Caco-2 (cell line): Measurements from ENCODE around the gene SLC13A4. TPM values are rescaled to one million over a fixed set of nuclear protein-coding genes. Genes with fewer than 3 reads are reported as not detected.

ENCODE experiments used
- BruUV-seq: library from RNA; stranded (reverse); fragments of 400-500 nt; replicated peaks from 2 replicates; lab custom pipeline; 2021; lab: Mats Ljungman, UMichigan
- CTCF ChIA-PET: fragments of 300-600 bp; sonication (Branson Sonifier 250); formaldehyde crosslinking; loops from one replicate; lab custom pipeline; 2022; ENCODE audit warnings: antibody characterized with exemption; lab: Charles Lee
- POLR2A ChIA-PET: fragments of 300-600 bp; sonication (Branson Sonifier 250); formaldehyde crosslinking; loops from one replicate; lab custom pipeline; 2022; ENCODE audit warnings: antibody characterized with exemption; lab: Charles Lee
- DNase-seq, 2 experiments: peaks; one replicate each; pipeline versions ENCODE4 v3.0.0 to v3.0.0-alpha.2; 2020 to 2022
- H3K27me3 ChIP-seq: replicated peaks from 2 replicates; pipeline ENCODE4 v1.6.0; 2011; ENCODE audit warnings: low read length; ENCODE audit not compliant: control insufficient read depth, insufficient read depth
- H3K36me3 ChIP-seq: 2 replicates; pipeline ENCODE4 v1.5.1; 2011; ENCODE audit warnings: low read length; ENCODE audit not compliant: control insufficient read depth, insufficient read depth
- H3K4me1 ChIP-seq: fragments of 250-450 bp; sonication (Bioruptor Pico); 2 replicates; pipeline ENCODE4 v1.5.1; 2020; ENCODE audit warnings: mild to moderate bottlenecking
- H3K4me3 ChIP-seq: 2 replicates; pipeline ENCODE4 v1.5.1; 2011; ENCODE audit warnings: low read depth, mild to moderate bottlenecking, control low read depth, low read length
- H3K9me3 ChIP-seq: fragments of 250-450 bp; sonication (Bioruptor Pico); 2 replicates; pipeline ENCODE4 v1.5.1; 2020; ENCODE audit warnings: mild to moderate bottlenecking, moderate library complexity
- H3K27ac Mint-ChIP-seq: one replicate; pipeline ENCODE4 v1.8.0; 2022; ENCODE audit warnings: mixed read lengths; ENCODE audit not compliant: unreplicated experiment
- H3K27me3 Mint-ChIP-seq: one replicate; pipeline ENCODE4 v1.8.0; 2022; ENCODE audit warnings: mixed read lengths; ENCODE audit not compliant: insufficient read depth, unreplicated experiment
- H3K36me3 Mint-ChIP-seq: one replicate; pipeline ENCODE4 v1.8.0; 2022; ENCODE audit warnings: mild to moderate bottlenecking, mixed read lengths; ENCODE audit not compliant: insufficient read depth, unreplicated experiment
- H3K4me1 Mint-ChIP-seq: one replicate; pipeline ENCODE4 v1.8.0; 2022; ENCODE audit warnings: low read depth, mixed read lengths; ENCODE audit not compliant: unreplicated experiment
- H3K4me3 Mint-ChIP-seq: one replicate; pipeline ENCODE4 v1.8.0; 2022; ENCODE audit warnings: mild to moderate bottlenecking, moderate library complexity, mixed read lengths; ENCODE audit not compliant: unreplicated experiment
- H3K9me3 Mint-ChIP-seq: one replicate; pipeline ENCODE4 v1.8.0; 2022; ENCODE audit warnings: mixed read lengths; ENCODE audit not compliant: unreplicated experiment
- intact Hi-C: fragments of 100-400 bp; cut with micrococcal nuclease; formaldehyde crosslinking; loops from one replicate; pipeline ENCODE4 v1.10.0; 2022; ENCODE audit not compliant: unreplicated experiment
- total RNA-seq: library from RNA; stranded (reverse); gene quantifications from 2 replicates; pipeline ENCODE4 v1.2.3, GENCODE V29; 2022
- TF ChIP-seq, protein P1 (sequence below), 2 experiments: fragments of 200-600 bp in 1 of 2; IDR thresholded peaks; 1 replicate in 1 of 2; 2 replicates in 1 of 2; pipeline versions ENCODE4 v1.5.1 to v1.8.0; 2011 to 2022; ENCODE audit warnings: antibody characterized with exemption in 1 of 2, control low read depth in 1 of 2, inconsistent platforms in 1 of 2, low read depth in 1 of 2, low read length in 1 of 2, mild to moderate bottlenecking in 1 of 2, moderate library complexity in 1 of 2; ENCODE audit not compliant: insufficient read depth in 1 of 2, severe bottlenecking in 1 of 2, unreplicated experiment in 1 of 2

The SLC13A4 gene
- total RNA-seq, 1 experiment from 2014 or later: not detected

DNA sequence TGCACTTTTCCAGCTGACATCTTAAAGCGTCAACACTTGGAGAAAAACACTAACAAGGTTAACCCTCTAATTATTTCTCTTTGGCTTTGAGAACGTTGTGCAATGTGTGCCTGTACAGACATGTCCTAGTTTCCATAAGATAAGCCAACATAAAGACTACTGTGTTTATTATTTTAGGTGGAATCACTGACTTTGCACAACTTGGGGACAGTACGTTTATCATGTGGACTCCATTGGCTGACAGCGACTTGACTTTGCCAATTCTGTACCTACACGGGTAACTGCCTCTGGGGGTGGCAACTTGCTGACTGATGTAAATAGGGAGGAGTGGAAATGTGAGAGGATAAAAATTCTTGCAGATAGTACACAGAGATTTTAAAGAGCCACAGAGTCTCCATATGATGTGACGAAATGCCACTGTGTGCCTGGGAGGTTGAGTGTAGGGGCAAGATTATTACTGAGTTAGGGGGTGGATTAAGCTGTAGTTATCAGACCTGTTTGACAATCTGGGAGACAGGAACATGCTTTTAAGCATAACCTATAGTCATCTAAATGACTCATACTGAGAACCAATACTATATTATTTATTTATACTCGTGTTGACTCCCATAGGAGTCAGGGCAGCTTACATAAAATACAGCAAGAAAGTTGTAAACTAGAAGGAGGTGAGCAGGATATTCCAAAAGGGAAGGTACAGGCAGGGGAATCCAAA lies 21.0 kb downstream of the SLC13A4 start:
- no peaks in the 10 kb centered on the region for H3K9me3 Mint-ChIP-seq
- Histone ChIP-seq H3K27me3 (no peaks in the 10 kb centered on the region), H3K4me3 (no peak overlapping the region), H3K4me1 (peaks cover 12% of the 10 kb centered on the region; the same call in 1 of the 2 replicates), H3K36me3 (no peaks in the 10 kb centered on the region), H3K9me3 (no peaks in the 10 kb centered on the region)
- DNase-seq: no peak
- H3K4me3 Mint-ChIP-seq: no peak overlapping the region
- peaks cover 5% of the 10 kb centered on the region for H3K36me3 Mint-ChIP-seq
- no peaks in the 10 kb centered on the region for H3K4me1 Mint-ChIP-seq
- TF ChIP-seq, protein P1, sequence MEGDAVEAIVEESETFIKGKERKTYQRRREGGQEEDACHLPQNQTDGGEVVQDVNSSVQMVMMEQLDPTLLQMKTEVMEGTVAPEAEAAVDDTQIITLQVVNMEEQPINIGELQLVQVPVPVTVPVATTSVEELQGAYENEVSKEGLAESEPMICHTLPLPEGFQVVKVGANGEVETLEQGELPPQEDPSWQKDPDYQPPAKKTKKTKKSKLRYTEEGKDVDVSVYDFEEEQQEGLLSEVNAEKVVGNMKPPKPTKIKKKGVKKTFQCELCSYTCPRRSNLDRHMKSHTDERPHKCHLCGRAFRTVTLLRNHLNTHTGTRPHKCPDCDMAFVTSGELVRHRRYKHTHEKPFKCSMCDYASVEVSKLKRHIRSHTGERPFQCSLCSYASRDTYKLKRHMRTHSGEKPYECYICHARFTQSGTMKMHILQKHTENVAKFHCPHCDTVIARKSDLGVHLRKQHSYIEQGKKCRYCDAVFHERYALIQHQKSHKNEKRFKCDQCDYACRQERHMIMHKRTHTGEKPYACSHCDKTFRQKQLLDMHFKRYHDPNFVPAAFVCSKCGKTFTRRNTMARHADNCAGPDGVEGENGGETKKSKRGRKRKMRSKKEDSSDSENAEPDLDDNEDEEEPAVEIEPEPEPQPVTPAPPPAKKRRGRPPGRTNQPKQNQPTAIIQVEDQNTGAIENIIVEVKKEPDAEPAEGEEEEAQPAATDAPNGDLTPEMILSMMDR (IDR thresholded peaks at IDR 0.05; ENCODE audit: insufficient read depth in 1 of 2, low read depth in 1 of 2, low read length in 1 of 2, severe bottlenecking in 1 of 2, unreplicated experiment in 1 of 2): no peak
- CTCF ChIA-PET: no interaction called here
- POLR2A ChIA-PET: no interaction called here
- intact Hi-C loops: loop anchor here (2.0 kb wide), 1 partner anchor 52 kb away; no protein-coding TSS in a partner anchor
- BruUV-seq: no TSS peak
- H3K27ac Mint-ChIP-seq: no peak overlapping the region
- no peaks in the 10 kb centered on the region for H3K27me3 Mint-ChIP-seq

- Histone ChIP-seq H3K36me3 (no peaks in the 10 kb centered on the region), H3K9me3 (no peaks in the 10 kb centered on the region), H3K27me3 (no peaks in the 10 kb centered on the region), H3K4me1 (peaks cover 12% of the 10 kb centered on the region; the same call in 1 of the 2 replicates), H3K4me3 (no peak overlapping the region)
- BruUV-seq: no TSS peak
- Mint-ChIP-seq H3K27ac (no peak overlapping the region), H3K4me3 (no peak overlapping the region), H3K9me3 (no peaks in the 10 kb centered on the region), H3K4me1 (no peaks in the 10 kb centered on the region), H3K36me3 (peaks cover 5% of the 10 kb centered on the region), H3K27me3 (no peaks in the 10 kb centered on the region)
- TF ChIP-seq, protein P1 (IDR thresholded peaks at IDR 0.05; ENCODE audit: insufficient read depth in 1 of 2, low read depth in 1 of 2, low read length in 1 of 2, severe bottlenecking in 1 of 2, unreplicated experiment in 1 of 2): no peak
- ChIA-PET CTCF (no interaction called here), POLR2A (no interaction called here)
- intact Hi-C loops: loop anchor here (2.0 kb wide), 1 partner anchor 53 kb away; no protein-coding TSS in a partner anchor
- no peak for DNase-seq
Observed at GRCh38 chr7:135706038-135706742, 21.8 kb downstream of the SLC13A4 start.

DNA sequence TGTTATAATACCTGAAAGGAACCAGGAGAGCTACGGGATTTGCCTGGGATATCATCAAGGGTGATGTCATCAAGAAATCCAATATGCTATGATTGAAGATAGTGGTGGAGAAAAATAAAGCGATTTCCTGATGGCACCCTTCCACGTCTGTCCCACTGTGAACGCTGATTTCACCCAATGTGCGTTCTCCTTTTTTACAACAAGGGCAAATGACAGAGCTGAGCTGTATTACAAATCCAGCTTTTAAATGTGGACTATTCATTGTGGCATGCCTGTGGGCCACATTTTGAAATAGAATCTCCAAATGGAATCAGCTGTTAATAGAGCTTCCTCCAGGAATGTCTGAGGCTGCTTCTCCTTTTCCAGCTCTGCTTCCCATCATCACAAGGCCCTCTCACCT lies 23.3 kb downstream of the SLC13A4 start:
- Histone ChIP-seq H3K9me3 (no peaks in the 10 kb centered on the region), H3K4me1 (peaks cover 12% of the 10 kb centered on the region; the same call in 1 of the 2 replicates), H3K36me3 (no peaks in the 10 kb centered on the region), H3K27me3 (no peaks in the 10 kb centered on the region), H3K4me3 (no peak overlapping the region)
- Mint-ChIP-seq H3K9me3 (no peaks in the 10 kb centered on the region), H3K4me3 (no peak overlapping the region), H3K36me3 (peaks cover 5% of the 10 kb centered on the region), H3K27ac (no peak overlapping the region), H3K4me1 (no peaks in the 10 kb centered on the region), H3K27me3 (no peaks in the 10 kb centered on the region)
- TF ChIP-seq, protein P1 (IDR thresholded peaks at IDR 0.05; ENCODE audit: insufficient read depth in 1 of 2, low read depth in 1 of 2, low read length in 1 of 2, severe bottlenecking in 1 of 2, unreplicated experiment in 1 of 2): no peak
- intact Hi-C loops: no loop called here
- no peak for DNase-seq
- no TSS peak for BruUV-seq
- ChIA-PET POLR2A (interaction anchor here (0.6 kb wide), 1 partner anchor 1370 kb away, joined by 4 read pairs; no protein-coding TSS in a partner anchor), CTCF (interaction anchor here (0.6 kb wide), 1 partner anchor 264 kb away, joined by 3 read pairs; no protein-coding TSS in a partner anchor)
